Fibroblast of lung (primary cell): ENCODE measurements around the gene PPP2R1B.

ENCODE experiments used
- CTCF ChIP-seq, 2 donors: IDR thresholded peaks in 1 of 2; conservative IDR thresholded peaks in 1 of 2; 1 replicate in 1 of 2; 2 replicates in 1 of 2; pipeline ENCODE4 v1.5.1; 2011 to 2012; ENCODE audit warnings: low read length in 2 of 2, control low read depth in 1 of 2, inconsistent platforms in 1 of 2, low read depth in 1 of 2, mild to moderate bottlenecking in 1 of 2
- EZH2 ChIP-seq: IDR thresholded peaks from 2 replicates; pipeline ENCODE4 v1.5.1; 2012; ENCODE audit warnings: low read length, control low read depth, mild to moderate bottlenecking; ENCODE audit errors: missing control alignments

- TF ChIP-seq CTCF (conservative IDR thresholded peaks at IDR 0.05 in 1 of 2, IDR thresholded peaks at IDR 0.05 in 1 of 2; ENCODE audit: low read depth in 1 of 2, low read length in 2 of 2) (no peak), EZH2 (no peak)
These were observed 6.8 kb downstream of the PPP2R1B start for GRCh38 chr11:111759376-111759775.
